ENCODE data around the gene KHDC1.

DNA sequence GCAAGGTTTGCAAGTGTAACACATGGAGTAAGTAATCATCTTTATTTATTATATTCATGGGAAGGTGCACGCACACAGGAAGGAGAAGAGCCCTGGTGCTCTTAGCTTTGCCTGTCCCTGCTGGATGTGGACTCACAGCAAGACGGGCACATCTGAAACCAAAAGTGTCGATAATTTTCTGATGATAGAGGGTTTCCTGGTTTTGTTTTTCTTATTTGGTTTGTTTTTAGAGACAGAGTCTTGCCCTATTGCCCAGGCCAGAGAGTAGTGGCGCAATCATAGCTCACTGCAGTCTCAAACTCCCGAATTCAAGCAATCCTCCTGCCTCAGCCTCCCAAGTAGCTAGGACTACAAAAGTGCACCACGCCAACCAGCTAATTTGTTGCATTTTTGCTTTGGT lies 29.9 kb downstream of the KHDC1 start:
- TF ChIP-seq CTCF (conservative IDR thresholded peaks at IDR 0.05) (no peak), EZH2 (IDR thresholded peaks at IDR 0.05; ENCODE audit: low read depth) (no peak)
